CD14-positive monocyte (primary cell): Measurements from ENCODE around the gene PLXNA4. TPM values are rescaled to one million over a fixed set of nuclear protein-coding genes. Genes with fewer than 3 reads are reported as not detected.

Experiments
- DNase-seq, 3 donors: peaks; one replicate each; pipeline ENCODE4 v3.0.0-alpha.2; 2011 to 2022
- H2AFZ ChIP-seq: 2 replicates; pipeline ENCODE4 v1.6.0; 2012; ENCODE audit warnings: mild to moderate bottlenecking, low read depth, low read length, inconsistent platforms; ENCODE audit not compliant: insufficient read depth, poor library complexity, severe bottlenecking
- H3K27ac ChIP-seq, 2 donors: 1 replicate in 1 of 2; 2 replicates in 1 of 2; pipeline ENCODE4 v1.5.1; 2012 to 2013; ENCODE audit warnings: low read length in 2 of 2, control low read depth in 1 of 2, inconsistent platforms in 1 of 2, low read depth in 1 of 2, mild to moderate bottlenecking in 1 of 2
- H3K27me3 ChIP-seq, 2 donors: one replicate each; pipeline versions ENCODE4 v1.6.0 to v1.6.1; 2011 to 2013; ENCODE audit warnings: low read length in 2 of 2; ENCODE audit not compliant: control insufficient read depth in 2 of 2, insufficient read depth in 2 of 2
- H3K36me3 ChIP-seq, 2 donors: replicated peaks in 1 of 2; 1 replicate in 1 of 2; 2 replicates in 1 of 2; pipeline versions ENCODE4 v1.5.1 to v1.6.1; 2012 to 2013; ENCODE audit warnings: low read length in 2 of 2, control low read depth in 1 of 2, inconsistent platforms in 1 of 2, mild to moderate bottlenecking in 1 of 2; ENCODE audit not compliant: insufficient read depth in 2 of 2, control insufficient read depth in 1 of 2
- H3K4me1 ChIP-seq, 2 donors: 1 replicate in 1 of 2; 2 replicates in 1 of 2; pipeline versions ENCODE4 v1.5.1 to v1.6.1; 2012 to 2013; ENCODE audit warnings: low read length in 2 of 2, control low read depth in 1 of 2, inconsistent platforms in 1 of 2, mild to moderate bottlenecking in 1 of 2, moderate library complexity in 1 of 2; ENCODE audit not compliant: insufficient read depth in 2 of 2, control insufficient read depth in 1 of 2
- H3K4me2 ChIP-seq: replicated peaks from 2 replicates; pipeline ENCODE3; 2012; ENCODE audit warnings: low read length, moderate library complexity, mild to moderate bottlenecking; ENCODE audit not compliant: poor library complexity, severe bottlenecking; ENCODE audit errors: extremely low read depth
- H3K4me3 ChIP-seq, 3 experiments: fragments of 200-600 bp in 1 of 3; sonication (generic) in 1 of 3; replicated peaks in 1 of 3; 1 replicate in 2 of 3; 2 replicates in 1 of 3; pipeline ENCODE4 v1.5.1; 2011 to 2013; ENCODE audit warnings: low read length in 3 of 3, mild to moderate bottlenecking in 3 of 3, control low read depth in 2 of 3, low read depth in 2 of 3, inconsistent platforms in 1 of 3, moderate library complexity in 1 of 3
- H3K79me2 ChIP-seq: 2 replicates; pipeline ENCODE4 v1.6.0; 2012; ENCODE audit warnings: mild to moderate bottlenecking, control low read depth, inconsistent platforms, low read length, moderate library complexity; ENCODE audit not compliant: insufficient read depth
- H3K9ac ChIP-seq: 2 replicates; pipeline ENCODE4 v1.6.0; 2017; ENCODE audit warnings: low read length, mild to moderate bottlenecking; ENCODE audit not compliant: insufficient read depth, poor library complexity, severe bottlenecking
- H3K9me3 ChIP-seq, 2 donors: replicated peaks in 1 of 2; 1 replicate in 1 of 2; 2 replicates in 1 of 2; pipeline versions ENCODE4 v1.5.1 to v1.6.1; 2012 to 2013; ENCODE audit warnings: low read length in 2 of 2, control low read depth in 1 of 2; ENCODE audit not compliant: control insufficient read depth in 1 of 2, insufficient read depth in 1 of 2
- H4K20me1 ChIP-seq: 2 replicates; pipeline ENCODE4 v1.6.0; 2012; ENCODE audit warnings: mild to moderate bottlenecking, low read length, control low read depth, moderate library complexity; ENCODE audit not compliant: insufficient read depth
- H3K27ac Mint-ChIP-seq, 7 donors: one replicate each; pipeline ENCODE4 v1.8.0; 2020; ENCODE audit warnings: mild to moderate bottlenecking in 7 of 7, mixed read lengths in 7 of 7, moderate library complexity in 6 of 7, inconsistent platforms in 2 of 7
- H3K27me3 Mint-ChIP-seq, 3 donors: one replicate each; pipeline ENCODE4 v1.8.0; 2021 to 2022; ENCODE audit warnings: low read depth in 3 of 3, mild to moderate bottlenecking in 3 of 3, mixed read lengths in 3 of 3, moderate library complexity in 3 of 3, inconsistent platforms in 1 of 3
- H3K36me3 Mint-ChIP-seq, 2 donors: one replicate each; pipeline ENCODE4 v1.8.0; 2020; ENCODE audit warnings: mixed read lengths in 2 of 2, inconsistent platforms in 1 of 2, mild to moderate bottlenecking in 1 of 2
- H3K4me1 Mint-ChIP-seq: one replicate; pipeline ENCODE4 v1.8.0; 2020; ENCODE audit warnings: mild to moderate bottlenecking, mixed read lengths
- H3K4me3 Mint-ChIP-seq, 2 donors: one replicate each; pipeline ENCODE4 v1.8.0; 2020; ENCODE audit warnings: mild to moderate bottlenecking in 2 of 2, mixed read lengths in 2 of 2, moderate library complexity in 1 of 2
- H3K9me3 Mint-ChIP-seq, 7 donors: one replicate each; pipeline ENCODE4 v1.8.0; 2020 to 2022; ENCODE audit warnings: mixed read lengths in 7 of 7, mild to moderate bottlenecking in 6 of 7, moderate library complexity in 6 of 7, inconsistent platforms in 2 of 7
- WGBS: methylation state at CpG from one replicate; pipeline ENCODE4 v1.1.5; 2013; ENCODE audit warnings: missing lambda C conversion rate; ENCODE audit not compliant: insufficient coverage; 5-methylcytosine and 5-hydroxymethylcytosine counted together
- intact Hi-C, 2 donors: fragments of 100-400 bp; cut with micrococcal nuclease; formaldehyde crosslinking; loops; one replicate each; pipeline versions ENCODE4 v1.15.0 to v1.15.1; 2023
- polyA plus RNA-seq, 3 donors: library from polyadenylated mRNA; depleted of rRNA in 1 of 3; unstranded in 2 of 3; stranded (reverse) in 1 of 3; fragments of 300-500 nt in 2 of 3; fragments of >200 nt in 1 of 3; fragmentation: Illumina TruSeq in 2 of 3; gene quantifications; 1 replicate in 2 of 3; 2 replicates in 1 of 3; pipeline ENCODE4 v1.2.3, GENCODE V29; 2012 to 2021
- TF ChIP-seq, protein P1 (sequence below): fragments of 200-600 bp; IDR thresholded peaks from one replicate; pipeline ENCODE4 v1.8.0; 2022; ENCODE audit warnings: antibody characterized with exemption, mild to moderate bottlenecking

PLXNA4 gene
- polyA plus RNA-seq, 3 donors, result not detected

- WGBS, result 96% methylated on average over 2 of the region's 2 CpGs
- Mint-ChIP-seq H3K4me1 (no peaks in the 10 kb centered on the region), H3K36me3 (no peaks in the 10 kb centered on the region), H3K27me3 (peaks cover 6 to 9% (median 7%) of the 10 kb centered on the region in 3 donors), H3K9me3 (no peaks in the 10 kb centered on the region), H3K4me3 (peak overlapping the region in 1 of 2 donors; percentile 47), H3K27ac (no peak overlapping the region)
- intact Hi-C loops, result no loop called here
- H3K4me1 ChIP-seq, result no peaks in the 10 kb centered on the region
- H3K36me3 ChIP-seq, result no peaks in the 10 kb centered on the region
- H3K27me3 ChIP-seq, result no peaks in the 10 kb centered on the region
- H3K79me2 ChIP-seq, result no peaks in the 10 kb centered on the region
- no peak overlapping the region for H3K9ac ChIP-seq
- TF ChIP-seq, protein P1, sequence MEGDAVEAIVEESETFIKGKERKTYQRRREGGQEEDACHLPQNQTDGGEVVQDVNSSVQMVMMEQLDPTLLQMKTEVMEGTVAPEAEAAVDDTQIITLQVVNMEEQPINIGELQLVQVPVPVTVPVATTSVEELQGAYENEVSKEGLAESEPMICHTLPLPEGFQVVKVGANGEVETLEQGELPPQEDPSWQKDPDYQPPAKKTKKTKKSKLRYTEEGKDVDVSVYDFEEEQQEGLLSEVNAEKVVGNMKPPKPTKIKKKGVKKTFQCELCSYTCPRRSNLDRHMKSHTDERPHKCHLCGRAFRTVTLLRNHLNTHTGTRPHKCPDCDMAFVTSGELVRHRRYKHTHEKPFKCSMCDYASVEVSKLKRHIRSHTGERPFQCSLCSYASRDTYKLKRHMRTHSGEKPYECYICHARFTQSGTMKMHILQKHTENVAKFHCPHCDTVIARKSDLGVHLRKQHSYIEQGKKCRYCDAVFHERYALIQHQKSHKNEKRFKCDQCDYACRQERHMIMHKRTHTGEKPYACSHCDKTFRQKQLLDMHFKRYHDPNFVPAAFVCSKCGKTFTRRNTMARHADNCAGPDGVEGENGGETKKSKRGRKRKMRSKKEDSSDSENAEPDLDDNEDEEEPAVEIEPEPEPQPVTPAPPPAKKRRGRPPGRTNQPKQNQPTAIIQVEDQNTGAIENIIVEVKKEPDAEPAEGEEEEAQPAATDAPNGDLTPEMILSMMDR, result no peak
- H4K20me1 ChIP-seq, result no peaks in the 10 kb centered on the region
- no peak overlapping the region for H3K4me2 ChIP-seq
- no peaks in the 10 kb centered on the region for H3K9me3 ChIP-seq
- H3K27ac ChIP-seq, result no peak overlapping the region
- H2AFZ ChIP-seq, result no peak overlapping the region
- no peak for DNase-seq
- H3K4me3 ChIP-seq, result no peak overlapping the region
Measured at GRCh38 chr7:132087421-132087820, 488.8 kb downstream of the PLXNA4 start.

- Histone ChIP-seq H3K4me3 (no peak overlapping the region), H3K27ac (no peak overlapping the region), H3K9ac (no peak overlapping the region), H3K27me3 (no peaks in the 10 kb centered on the region), H3K9me3 (no peaks in the 10 kb centered on the region), H3K4me1 (no peaks in the 10 kb centered on the region), H2AFZ (no peak overlapping the region), H3K4me2 (no peak overlapping the region), H3K36me3 (no peaks in the 10 kb centered on the region), H3K79me2 (no peaks in the 10 kb centered on the region), H4K20me1 (no peaks in the 10 kb centered on the region)
- no peak for DNase-seq
- Mint-ChIP-seq H3K4me1 (no peaks in the 10 kb centered on the region), H3K9me3 (peaks cover 0 to 2% (median 0%) of the 10 kb centered on the region in 7 donors), H3K27me3 (peaks cover 6 to 9% (median 7%) of the 10 kb centered on the region in 3 donors), H3K36me3 (no peaks in the 10 kb centered on the region), H3K4me3 (no peak overlapping the region), H3K27ac (no peak overlapping the region)
- TF ChIP-seq, protein P1, result no peak
- intact Hi-C loops, result no loop called here
- 88% methylated on average over 7 of the region's 8 CpGs for WGBS
Measured at GRCh38 chr7:132084776-132085388, 491.4 kb downstream of the PLXNA4 start.
